Hepatocyte (in vitro differentiated cells): ENCODE results near the gene NUDT17. TPM values are rescaled to one million over a fixed set of nuclear protein-coding genes. Genes with fewer than 3 reads are reported as not detected.
"Not testable (repeated sequence)": the region's sequence is repeated elsewhere in the genome, so short reads cannot be mapped to it uniquely, and the experiment has no call there.

Experiments used
- DNase-seq: peaks from one replicate; pipeline ENCODE4 v3.0.0-alpha.2; 2016; ENCODE audit warnings: low spot score
- H2AFZ ChIP-seq: fragments of 200-600 bp; sonication (generic); 2 replicates; pipeline ENCODE4 v1.6.0; 2016; ENCODE audit warnings: antibody characterized with exemption, mild to moderate bottlenecking
- H3K27ac ChIP-seq: fragments of 200-600 bp; sonication (generic); 2 replicates; pipeline ENCODE4 v1.5.1; 2016; ENCODE audit warnings: mild to moderate bottlenecking
- H3K27me3 ChIP-seq: fragments of 200-600 bp; sonication (generic); 2 replicates; pipeline ENCODE4 v1.6.1; 2016
- H3K36me3 ChIP-seq: fragments of 200-600 bp; sonication (generic); replicated peaks from 2 replicates; pipeline ENCODE4 v1.5.1; 2016; ENCODE audit warnings: low read depth; ENCODE audit not compliant: insufficient read depth
- H3K4me1 ChIP-seq: fragments of 200-600 bp; sonication (generic); 2 replicates; pipeline ENCODE4 v1.5.1; 2016; ENCODE audit warnings: mild to moderate bottlenecking, moderate library complexity; ENCODE audit not compliant: insufficient read depth
- H3K4me2 ChIP-seq: fragments of 200-600 bp; sonication (generic); 2 replicates; pipeline ENCODE4 v1.6.0; 2016
- H3K4me3 ChIP-seq: fragments of 200-600 bp; sonication (generic); 2 replicates; pipeline ENCODE4 v1.5.1; 2016; ENCODE audit warnings: mild to moderate bottlenecking
- H3K79me2 ChIP-seq: fragments of 200-600 bp; sonication (generic); 2 replicates; pipeline ENCODE4 v1.6.0; 2017; ENCODE audit warnings: mild to moderate bottlenecking
- H3K9me2 ChIP-seq: fragments of 200-600 bp; sonication (generic); replicated peaks from 2 replicates; pipeline ENCODE4 v1.6.0; 2017; ENCODE audit warnings: mild to moderate bottlenecking; ENCODE audit not compliant: insufficient read depth
- H3K9me3 ChIP-seq: fragments of 200-600 bp; sonication (generic); 2 replicates; pipeline ENCODE4 v1.5.1; 2016; ENCODE audit warnings: low read depth, mild to moderate bottlenecking
- H4K20me1 ChIP-seq: fragments of 200-600 bp; sonication (generic); 2 replicates; pipeline ENCODE4 v1.6.0; 2016; ENCODE audit warnings: mild to moderate bottlenecking; ENCODE audit not compliant: insufficient read depth, poor library complexity, severe bottlenecking
- EZH2 ChIP-seq: fragments of 200-600 bp; sonication (generic); IDR thresholded peaks from 2 replicates; pipeline ENCODE4 v1.6.1; 2016; ENCODE audit warnings: antibody characterized with exemption, mild to moderate bottlenecking, borderline replicate concordance
- EZH2phosphoT487 ChIP-seq: fragments of 200-600 bp; sonication (generic); IDR thresholded peaks from one replicate; pipeline ENCODE4 v1.6.1; 2018; ENCODE audit warnings: antibody characterized with exemption, mild to moderate bottlenecking, low read depth, moderate library complexity; ENCODE audit not compliant: unreplicated experiment, severe bottlenecking
- WGBS: methylation state at CpG from one replicate; pipeline ENCODE4 v1.1.6; 2016; ENCODE audit warnings: low lambda C conversion rate; ENCODE audit errors: missing lambda C conversion rate; 5-methylcytosine and 5-hydroxymethylcytosine counted together
- polyA plus RNA-seq: library from polyadenylated mRNA; unstranded; fragments of >200 nt; fragmentation: Nextera tagmentation; extraction: Ambion mirVana; gene quantifications from 2 replicates; pipeline ENCODE4 v1.2.1, GENCODE V29; 2016
- total RNA-seq: library from RNA; depleted of rRNA; stranded (reverse); fragments of >200 nt; gene quantifications from 2 replicates; pipeline ENCODE4 v1.2.3, GENCODE V29; 2014
- TF ChIP-seq, protein P1 (sequence below): fragments of 200-600 bp; sonication (generic); IDR thresholded peaks from 2 replicates; pipeline ENCODE4 v1.5.1; 2016; ENCODE audit warnings: antibody characterized with exemption, mild to moderate bottlenecking; ENCODE audit not compliant: poor library complexity

The NUDT17 gene
- total and polyA plus RNA-seq, 2 experiments from 2014 or later: 1.3 to 5.2 TPM

DNA sequence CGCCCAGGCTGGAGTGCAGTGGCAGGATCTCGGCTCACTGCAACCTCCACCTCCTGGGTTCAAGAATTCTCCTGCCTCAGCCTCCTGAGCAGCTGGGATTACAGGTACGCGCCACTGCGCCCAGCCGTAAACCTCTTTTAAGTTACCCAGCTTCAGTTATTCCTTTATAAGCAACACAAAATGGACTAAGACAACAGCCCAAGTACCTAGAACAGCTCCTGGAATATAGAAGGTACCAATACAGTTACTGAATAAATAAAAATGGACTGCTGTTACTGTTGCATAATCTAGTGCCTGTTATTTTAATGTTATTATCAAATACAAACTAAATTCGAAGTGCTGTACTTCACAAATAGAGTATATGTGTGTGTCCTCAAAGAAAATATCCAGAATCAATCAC lies 38.6 kb upstream of the NUDT17 start:
- no peak overlapping the region for H3K4me3 ChIP-seq
- H3K9me3 ChIP-seq: no peaks in the 10 kb centered on the region
- H3K4me1 ChIP-seq: no peaks in the 10 kb centered on the region
- H2AFZ ChIP-seq: no peak overlapping the region
- no peaks in the 10 kb centered on the region for H3K36me3 ChIP-seq
- no peaks in the 10 kb centered on the region for H3K27me3 ChIP-seq
- no peak overlapping the region for H3K4me2 ChIP-seq
- H3K27ac ChIP-seq: no peak overlapping the region
- WGBS: 97% methylated on average over 7 of the region's 7 CpGs
- DNase-seq: no peak
- H4K20me1 ChIP-seq: no peaks in the 10 kb centered on the region
- no peaks in the 10 kb centered on the region for H3K9me2 ChIP-seq
- H3K79me2 ChIP-seq: peaks cover 74% of the 10 kb centered on the region
- TF ChIP-seq, protein P1, sequence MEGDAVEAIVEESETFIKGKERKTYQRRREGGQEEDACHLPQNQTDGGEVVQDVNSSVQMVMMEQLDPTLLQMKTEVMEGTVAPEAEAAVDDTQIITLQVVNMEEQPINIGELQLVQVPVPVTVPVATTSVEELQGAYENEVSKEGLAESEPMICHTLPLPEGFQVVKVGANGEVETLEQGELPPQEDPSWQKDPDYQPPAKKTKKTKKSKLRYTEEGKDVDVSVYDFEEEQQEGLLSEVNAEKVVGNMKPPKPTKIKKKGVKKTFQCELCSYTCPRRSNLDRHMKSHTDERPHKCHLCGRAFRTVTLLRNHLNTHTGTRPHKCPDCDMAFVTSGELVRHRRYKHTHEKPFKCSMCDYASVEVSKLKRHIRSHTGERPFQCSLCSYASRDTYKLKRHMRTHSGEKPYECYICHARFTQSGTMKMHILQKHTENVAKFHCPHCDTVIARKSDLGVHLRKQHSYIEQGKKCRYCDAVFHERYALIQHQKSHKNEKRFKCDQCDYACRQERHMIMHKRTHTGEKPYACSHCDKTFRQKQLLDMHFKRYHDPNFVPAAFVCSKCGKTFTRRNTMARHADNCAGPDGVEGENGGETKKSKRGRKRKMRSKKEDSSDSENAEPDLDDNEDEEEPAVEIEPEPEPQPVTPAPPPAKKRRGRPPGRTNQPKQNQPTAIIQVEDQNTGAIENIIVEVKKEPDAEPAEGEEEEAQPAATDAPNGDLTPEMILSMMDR: no peak
- TF ChIP-seq EZH2 (no peak), EZH2phosphoT487 (no peak)

DNA sequence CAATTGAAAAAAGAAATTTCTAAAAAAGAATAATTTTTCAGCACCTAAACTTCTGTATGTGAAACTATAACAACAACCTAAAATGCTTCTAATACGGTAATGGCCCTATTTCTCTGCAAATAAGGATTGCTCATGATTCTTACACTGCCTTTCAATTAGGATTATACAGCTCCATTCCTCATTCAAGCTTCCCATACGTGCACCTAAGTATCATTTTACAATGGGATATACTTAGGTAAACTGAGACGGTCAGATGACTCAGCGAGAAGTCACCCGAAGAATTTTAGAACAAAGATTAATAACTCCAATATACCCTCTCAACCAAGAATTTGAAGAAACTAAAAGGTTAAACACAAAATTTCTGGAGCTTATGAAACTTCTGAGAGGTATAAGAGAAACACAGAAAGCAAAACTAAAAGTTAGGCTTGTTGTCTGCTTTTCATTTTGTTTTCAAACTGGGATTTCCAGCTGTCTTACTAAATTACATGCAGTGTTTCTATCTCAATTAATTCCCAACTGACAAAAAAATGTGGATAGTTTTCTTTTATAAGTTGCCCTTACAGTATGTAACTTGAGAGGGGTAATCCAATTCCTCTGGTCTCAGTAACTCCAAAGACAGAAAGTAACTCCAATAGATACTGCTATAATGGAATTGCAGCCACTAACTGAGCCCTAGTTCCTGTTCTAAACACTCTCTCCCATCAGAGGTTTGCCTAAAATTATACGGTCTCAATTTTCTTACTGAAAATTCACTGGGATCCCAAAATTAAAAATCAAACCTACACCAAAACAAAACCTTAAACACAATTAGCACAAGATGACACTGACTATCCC lies 32.2 kb upstream of the NUDT17 start:
- DNase-seq, H3K27me3 ChIP-seq, H3K9me2 ChIP-seq, H4K20me1 ChIP-seq, H3K4me3 ChIP-seq, H3K4me1 ChIP-seq, H3K9me3 ChIP-seq, H3K36me3 ChIP-seq, H2AFZ ChIP-seq: not testable (repeated sequence)
- Histone ChIP-seq H3K4me2 (peak overlapping the region; percentile 44), H3K79me2 (peaks cover 21% of the 10 kb centered on the region), H3K27ac (peak overlapping the region; percentile 23)
- WGBS: 47% methylated on average over 6 of the region's 6 CpGs

DNA sequence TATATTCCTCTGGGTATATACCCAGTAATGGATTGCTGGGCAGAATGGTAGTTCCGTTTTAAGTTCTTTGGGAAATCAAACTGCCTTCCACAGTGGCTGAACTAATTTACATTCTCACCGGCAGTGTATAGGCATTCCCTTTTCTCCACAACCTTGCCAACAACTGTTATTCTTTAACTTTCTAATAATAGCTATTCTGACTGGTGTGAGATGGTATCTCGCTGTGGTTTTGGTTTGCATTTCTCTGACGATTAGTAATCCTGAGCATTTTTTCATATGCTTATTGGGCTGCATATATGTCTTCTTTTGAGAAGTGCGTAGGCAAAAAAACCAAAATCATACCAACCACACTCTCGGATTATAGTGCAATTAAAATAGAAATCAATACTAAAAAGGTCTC lies 27.3 kb upstream of the NUDT17 start:
- H3K9me3 ChIP-seq, H3K36me3 ChIP-seq, H3K4me1 ChIP-seq, H4K20me1 ChIP-seq, H2AFZ ChIP-seq, H3K27me3 ChIP-seq, H3K4me2 ChIP-seq, DNase-seq, H3K4me3 ChIP-seq, H3K9me2 ChIP-seq, H3K27ac ChIP-seq: not testable (repeated sequence)
- H3K79me2 ChIP-seq: peaks cover 23% of the 10 kb centered on the region
- WGBS: 79% methylated on average over 4 of the region's 6 CpGs

DNA sequence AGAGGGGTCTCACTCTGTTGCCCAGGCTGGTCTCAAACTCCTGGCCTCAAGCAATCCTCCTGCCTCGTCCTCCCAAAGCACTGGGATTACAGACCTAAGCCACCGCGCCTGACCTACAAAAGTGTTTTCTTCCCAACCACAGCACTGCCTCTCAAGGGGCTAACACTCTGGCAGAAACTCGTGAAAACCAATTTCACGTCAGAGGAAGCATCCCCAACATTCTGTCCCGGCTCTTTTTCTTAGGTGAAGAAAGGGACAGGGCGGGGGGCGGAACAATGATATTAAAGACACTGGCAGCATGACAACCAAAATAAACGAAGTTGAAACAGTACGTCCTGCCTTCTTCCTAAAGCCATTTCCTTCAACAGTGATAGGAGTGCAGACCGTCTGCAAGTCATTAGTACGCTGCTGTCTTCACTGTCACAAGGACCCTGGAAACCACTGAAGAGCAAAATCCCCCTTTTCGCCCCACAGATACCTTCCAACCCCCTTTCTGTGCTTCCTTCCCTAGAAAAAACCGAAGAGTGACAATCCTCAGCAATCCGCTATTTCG lies 22.6 kb upstream of the NUDT17 start:
- peaks cover 48% of the 10 kb centered on the region for H3K79me2 ChIP-seq
- H3K36me3 ChIP-seq: not testable (repeated sequence)
- no CpG with 5 or more reads among the region's 16 CpGs for WGBS

More for the DNA sequence above, 22.6 kb upstream of the NUDT17 start:
- H4K20me1 ChIP-seq, H2AFZ ChIP-seq, H3K27me3 ChIP-seq, H3K27ac ChIP-seq, H3K9me2 ChIP-seq, H3K4me3 ChIP-seq, DNase-seq, H3K9me3 ChIP-seq, H3K4me1 ChIP-seq: not testable (repeated sequence)
- peak overlapping the region; percentile 73 for H3K4me2 ChIP-seq
